Osteocyte (in vitro differentiated cells): ENCODE results near the gene WDR87. TPM values are rescaled to one million over a fixed set of nuclear protein-coding genes. Genes with fewer than 3 reads are reported as not detected.
"Not testable (repeated sequence)": the region's sequence is repeated elsewhere in the genome, so short reads cannot be mapped to it uniquely, and the experiment has no call there.

Source experiments
- DNase-seq: peaks from one replicate; pipeline ENCODE4 v3.0.0; 2021; ENCODE audit warnings: mixed read lengths; ENCODE audit not compliant: unreplicated experiment; ENCODE audit errors: extremely low spot score
- H3K27ac Mint-ChIP-seq: one replicate; pipeline ENCODE4 v1.8.0; 2021; ENCODE audit warnings: mild to moderate bottlenecking, mixed read lengths; ENCODE audit not compliant: unreplicated experiment
- H3K27me3 Mint-ChIP-seq: one replicate; pipeline ENCODE4 v1.8.0; 2021; ENCODE audit warnings: mixed read lengths; ENCODE audit not compliant: unreplicated experiment
- H3K36me3 Mint-ChIP-seq: one replicate; pipeline ENCODE4 v1.8.0; 2021; ENCODE audit warnings: mixed read lengths; ENCODE audit not compliant: unreplicated experiment
- H3K4me1 Mint-ChIP-seq: one replicate; pipeline ENCODE4 v1.8.0; 2021; ENCODE audit warnings: mixed read lengths; ENCODE audit not compliant: unreplicated experiment
- H3K4me3 Mint-ChIP-seq: one replicate; pipeline ENCODE4 v1.8.0; 2021; ENCODE audit warnings: mild to moderate bottlenecking, moderate library complexity, mixed read lengths; ENCODE audit not compliant: unreplicated experiment
- H3K9me3 Mint-ChIP-seq: one replicate; pipeline ENCODE4 v1.8.0; 2021; ENCODE audit warnings: mixed read lengths; ENCODE audit not compliant: unreplicated experiment
- CTCF ChIP-seq: fragments of 200-600 bp; sonication (generic); IDR thresholded peaks from 2 replicates; pipeline ENCODE4 v1.5.0; 2021; ENCODE audit warnings: antibody characterized with exemption, mild to moderate bottlenecking, moderate library complexity
- total RNA-seq: library from RNA; stranded (reverse); gene quantifications from 2 replicates; pipeline ENCODE4 v1.2.1, GENCODE V29; 2021

The WDR87 gene
- total RNA-seq, 1 donor from 2014 or later, result not detected

GRCh38 chr19:37867831-37868230 lies 38.6 kb downstream of the WDR87 start:
- DNase-seq, result no peak
- no peak for TF ChIP-seq CTCF
- H3K9me3 Mint-ChIP-seq, result peaks cover 15% of the 10 kb centered on the region
- H3K4me3 Mint-ChIP-seq, result no peak overlapping the region
- H3K4me1 Mint-ChIP-seq, result no peaks in the 10 kb centered on the region
- no peaks in the 10 kb centered on the region for H3K27me3 Mint-ChIP-seq
- H3K36me3 Mint-ChIP-seq, result no peaks in the 10 kb centered on the region
- H3K27ac Mint-ChIP-seq, result no peak overlapping the region

GRCh38 chr19:37865930-37866329 lies 40.5 kb downstream of the WDR87 start:
- not testable (repeated sequence) for H3K27me3 Mint-ChIP-seq, H3K4me3 Mint-ChIP-seq, H3K4me1 Mint-ChIP-seq, H3K36me3 Mint-ChIP-seq, DNase-seq, H3K27ac Mint-ChIP-seq
- peaks cover 13% of the 10 kb centered on the region for H3K9me3 Mint-ChIP-seq

- Mint-ChIP-seq H3K27me3 (no peaks in the 10 kb centered on the region), H3K36me3 (no peaks in the 10 kb centered on the region), H3K4me1 (no peaks in the 10 kb centered on the region), H3K9me3 (peaks cover 6% of the 10 kb centered on the region), H3K4me3 (no peak overlapping the region), H3K27ac (no peak overlapping the region)
- no peak for TF ChIP-seq CTCF
- DNase-seq, result no peak
Observed at GRCh38 chr19:37864501-37864900, 41.9 kb downstream of the WDR87 start.

- Mint-ChIP-seq H3K27me3 (no peaks in the 10 kb centered on the region), H3K36me3 (no peaks in the 10 kb centered on the region), H3K4me1 (no peaks in the 10 kb centered on the region), H3K27ac (no peak overlapping the region), H3K9me3 (no peaks in the 10 kb centered on the region), H3K4me3 (no peak overlapping the region)
- no peak for DNase-seq
- TF ChIP-seq CTCF, result no peak
Observed at GRCh38 chr19:37855098-37855497, 51.3 kb downstream of the WDR87 start.

- Mint-ChIP-seq H3K9me3 (no peaks in the 10 kb centered on the region), H3K4me1 (no peaks in the 10 kb centered on the region), H3K4me3 (no peak overlapping the region), H3K36me3 (no peaks in the 10 kb centered on the region), H3K27me3 (no peaks in the 10 kb centered on the region), H3K27ac (no peak overlapping the region)
- DNase-seq, result no peak
- no peak for TF ChIP-seq CTCF
Observed at GRCh38 chr19:37845932-37846331, 60.5 kb downstream of the WDR87 start.

Other genes with a start within 250 kb of the WDR87 start
- 6.9 and 8.6 TPM in 2 replicates for gene ZNF607, start 186.8 kb downstream of the WDR87 start, total RNA-seq
- gene ZNF573, start 127.0 kb downstream of the WDR87 start, total RNA-seq, result 12.7 and 13.3 TPM in 2 replicates
- 27.1 and 33.8 TPM in 2 replicates for gene SIPA1L3, start 614 bp upstream of the WDR87 start, total RNA-seq